Measurements from ENCODE around the gene PCDHB14.
"Not testable (repeated sequence)": the region's sequence is repeated elsewhere in the genome, so short reads cannot be mapped to it uniquely, and the experiment has no call there.

Gene PCDHB14

GRCh38 chr5:141223112-141223783, at the start of gene PCDHB14:
PCDHB14 (plus strand) TSS chr5:141223343; CDS start chr5:141223506, 163 bp downstream.
- no peak for DNase-seq

- DNase-seq, result not testable (repeated sequence)
These were observed 48.6 kb upstream of the PCDHB14 start for GRCh38 chr5:141174291-141175104.

- DNase-seq, result no peak
These were observed 47.2 kb upstream of the PCDHB14 start for GRCh38 chr5:141175933-141176332.

GRCh38 chr5:141177577-141178191, 45.5 kb upstream of the PCDHB14 start, which contains the start of gene PCDHB8:
PCDHB8 (plus strand) TSS chr5:141177790; CDS start chr5:141178035, 245 bp downstream.
- DNase-seq, result not testable (repeated sequence)

DNA sequence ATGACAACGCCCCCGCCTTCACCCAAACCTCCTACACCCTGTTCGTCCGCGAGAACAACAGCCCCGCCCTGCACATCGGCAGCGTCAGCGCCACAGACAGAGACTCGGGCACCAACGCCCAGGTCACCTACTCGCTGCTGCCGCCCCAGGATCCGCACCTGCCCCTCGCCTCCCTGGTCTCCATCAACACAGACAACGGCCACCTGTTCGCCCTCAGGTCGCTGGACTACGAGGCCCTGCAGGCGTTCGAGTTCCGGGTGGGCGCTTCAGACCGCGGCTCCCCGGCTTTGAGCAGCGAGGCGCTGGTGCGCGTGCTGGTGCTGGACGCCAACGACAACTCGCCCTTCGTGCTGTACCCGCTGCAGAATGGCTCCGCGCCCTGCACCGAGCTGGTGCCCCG, 43.8 kb upstream of the PCDHB14 start:
- DNase-seq, result not testable (repeated sequence)

DNA sequence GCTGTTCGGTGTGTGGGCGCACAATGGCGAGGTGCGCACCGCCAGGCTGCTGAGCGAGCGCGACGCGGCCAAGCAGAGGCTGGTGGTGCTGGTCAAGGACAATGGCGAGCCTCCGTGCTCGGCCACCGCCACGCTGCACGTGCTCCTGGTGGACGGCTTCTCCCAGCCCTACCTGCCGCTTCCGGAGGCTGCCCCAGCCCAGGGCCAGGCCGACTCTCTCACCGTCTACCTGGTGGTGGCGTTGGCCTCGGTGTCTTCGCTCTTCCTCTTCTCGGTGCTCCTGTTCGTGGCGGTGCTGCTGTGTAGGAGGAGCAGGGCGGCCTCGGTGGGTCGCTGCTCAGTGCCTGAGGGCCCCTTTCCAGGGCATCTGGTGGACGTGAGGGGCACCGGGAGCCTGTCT, 43.3 kb upstream of the PCDHB14 start:
- not testable (repeated sequence) for DNase-seq

DNA sequence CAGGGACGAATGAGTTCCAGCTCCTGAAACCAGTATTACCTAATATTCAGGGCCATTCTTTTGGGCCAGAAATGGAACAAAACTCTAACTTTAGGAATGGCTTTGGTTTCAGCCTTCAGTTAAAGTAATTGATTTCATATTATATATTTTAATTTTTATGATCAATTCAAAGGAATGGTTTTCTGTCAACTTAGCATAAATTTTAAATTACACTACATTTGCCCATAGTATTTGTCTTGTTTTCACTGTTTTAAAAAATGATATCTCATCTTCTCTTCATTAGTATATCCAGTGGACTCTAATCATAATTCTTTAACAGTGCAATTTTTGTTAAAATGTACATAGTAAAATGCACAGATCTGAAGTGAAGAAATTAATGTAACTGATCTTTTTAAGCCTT, 42.8 kb upstream of the PCDHB14 start:
- DNase-seq, result no peak

DNA sequence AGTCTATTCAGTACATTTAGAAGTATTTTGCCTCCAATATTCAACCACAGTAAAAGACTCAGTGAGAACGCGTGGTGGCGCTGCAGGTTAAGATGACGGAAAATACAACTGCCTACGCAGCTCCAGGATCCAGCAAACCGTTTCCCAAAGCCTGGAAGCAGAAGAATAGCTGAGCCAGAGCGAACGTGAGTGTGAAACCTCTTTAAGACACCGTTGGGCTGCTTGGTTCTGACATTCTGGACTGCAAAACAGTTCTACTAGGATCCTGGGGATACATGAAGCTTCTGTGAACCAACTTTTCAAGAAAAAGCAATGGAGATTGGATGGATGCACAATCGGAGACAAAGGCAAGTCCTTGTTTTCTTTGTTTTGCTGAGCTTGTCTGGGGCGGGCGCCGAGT, 40.9 kb upstream of the PCDHB14 start, which contains the start of gene PCDHB16:
Gene PCDHB16 (plus strand): TSS at position 140 of the 400 bp plus-strand sequence. CDS start 173 bp downstream, at position 313.
- no peak for DNase-seq

- not testable (repeated sequence) for DNase-seq
These were observed 38.9 kb upstream of the PCDHB14 start for GRCh38 chr5:141184117-141184855.

DNA sequence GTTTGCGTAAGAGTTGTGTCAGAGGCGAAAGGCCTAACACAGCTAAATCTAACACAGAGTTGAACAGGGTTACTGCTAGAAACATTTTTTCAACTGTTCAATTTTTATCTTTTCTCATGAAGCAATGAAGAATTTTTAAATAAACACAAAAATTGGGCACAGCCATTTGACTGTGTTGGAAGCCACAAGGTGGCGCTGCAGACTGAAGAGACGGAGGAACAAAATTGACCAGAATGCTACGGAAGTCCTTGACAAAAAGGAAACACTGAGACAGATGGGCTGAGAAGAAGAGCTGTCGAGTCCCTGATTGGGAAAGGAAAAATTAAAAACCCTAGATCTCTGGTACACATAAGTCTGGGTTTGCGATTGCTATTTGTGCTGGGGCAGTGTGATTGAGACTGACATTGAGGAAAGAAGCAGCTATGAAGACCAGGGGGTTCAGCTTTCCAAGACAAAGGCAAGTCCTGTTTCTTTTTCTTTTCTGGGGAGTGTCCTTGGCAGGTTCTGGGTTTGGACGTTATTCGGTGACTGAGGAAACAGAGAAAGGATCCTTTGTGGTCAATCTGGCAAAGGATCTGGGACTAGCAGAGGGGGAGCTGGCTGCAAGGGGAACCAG, 36.1 kb upstream of the PCDHB14 start, which contains the start of gene PCDHB9:
Gene PCDHB9 (plus strand): TSS at position 265 of the 616 bp plus-strand sequence. CDS start 158 bp downstream, at position 423.
- DNase-seq, result no peak

GRCh38 chr5:141188682-141189081, 34.5 kb upstream of the PCDHB14 start:
- DNase-seq, result not testable (repeated sequence)

GRCh38 chr5:141189131-141189530, 34.0 kb upstream of the PCDHB14 start:
- DNase-seq, result not testable (repeated sequence)

DNA sequence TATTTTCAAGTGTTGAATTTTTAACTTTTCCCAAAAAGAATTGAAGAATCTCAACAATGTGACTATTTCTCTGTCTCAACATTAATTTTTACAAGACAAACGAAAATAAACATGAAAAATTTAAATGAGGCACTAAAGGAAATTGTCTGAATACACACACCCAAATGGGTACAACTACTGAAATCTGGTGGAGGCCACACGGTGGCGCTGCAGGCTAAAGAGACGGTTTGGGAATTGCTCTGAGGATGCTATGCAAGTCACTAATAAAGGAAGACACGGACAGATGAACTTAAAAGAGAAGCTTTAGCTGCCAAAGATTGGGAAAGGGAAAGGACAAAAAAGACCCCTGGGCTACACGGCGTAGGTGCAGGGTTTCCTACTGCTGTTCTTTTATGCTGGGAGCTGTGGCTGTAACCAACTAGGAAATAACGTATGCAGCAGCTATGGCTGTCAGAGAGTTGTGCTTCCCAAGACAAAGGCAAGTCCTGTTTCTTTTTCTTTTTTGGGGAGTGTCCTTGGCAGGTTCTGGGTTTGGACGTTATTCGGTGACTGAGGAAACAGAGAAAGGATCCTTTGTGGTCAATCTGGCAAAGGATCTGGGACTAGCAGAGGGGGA, 30.9 kb upstream of the PCDHB14 start, which contains the start of gene PCDHB10:
Gene PCDHB10 (plus strand): TSS at position 244 of the 616 bp plus-strand sequence. CDS start 200 bp downstream, at position 444.
- no peak for DNase-seq

DNA sequence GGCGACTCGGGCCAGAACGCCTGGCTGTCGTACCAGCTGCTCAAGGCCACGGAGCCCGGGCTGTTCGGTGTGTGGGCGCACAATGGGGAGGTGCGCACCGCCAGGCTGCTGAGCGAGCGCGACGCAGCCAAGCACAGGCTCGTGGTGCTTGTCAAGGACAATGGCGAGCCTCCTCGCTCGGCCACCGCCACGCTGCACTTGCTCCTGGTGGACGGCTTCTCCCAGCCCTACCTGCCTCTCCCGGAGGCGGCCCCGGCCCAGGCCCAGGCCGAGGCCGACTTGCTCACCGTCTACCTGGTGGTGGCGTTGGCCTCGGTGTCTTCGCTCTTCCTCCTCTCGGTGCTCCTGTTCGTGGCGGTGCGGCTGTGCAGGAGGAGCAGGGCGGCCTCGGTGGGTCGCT, 28.8 kb upstream of the PCDHB14 start:
- DNase-seq, result not testable (repeated sequence)

DNA sequence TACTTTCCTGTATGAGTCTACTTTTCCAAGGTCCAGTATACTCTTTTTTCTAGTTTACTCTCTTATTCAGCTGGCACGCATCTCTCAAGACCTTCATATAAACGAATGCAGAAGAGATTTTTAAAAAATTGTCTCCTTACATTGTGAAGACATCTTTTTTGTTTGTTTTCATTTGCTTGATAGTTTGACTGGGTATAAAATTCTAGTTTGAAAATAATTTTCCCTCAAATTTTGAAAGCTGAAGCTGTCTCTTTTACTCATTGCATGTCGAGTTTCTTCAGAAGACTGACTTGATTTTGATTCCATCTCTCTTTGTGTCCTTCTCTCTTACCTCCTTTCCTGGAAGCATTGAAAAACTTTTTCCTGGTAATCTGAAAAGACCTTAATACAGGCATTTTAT, 26.8 kb upstream of the PCDHB14 start:
- DNase-seq, result no peak

DNA sequence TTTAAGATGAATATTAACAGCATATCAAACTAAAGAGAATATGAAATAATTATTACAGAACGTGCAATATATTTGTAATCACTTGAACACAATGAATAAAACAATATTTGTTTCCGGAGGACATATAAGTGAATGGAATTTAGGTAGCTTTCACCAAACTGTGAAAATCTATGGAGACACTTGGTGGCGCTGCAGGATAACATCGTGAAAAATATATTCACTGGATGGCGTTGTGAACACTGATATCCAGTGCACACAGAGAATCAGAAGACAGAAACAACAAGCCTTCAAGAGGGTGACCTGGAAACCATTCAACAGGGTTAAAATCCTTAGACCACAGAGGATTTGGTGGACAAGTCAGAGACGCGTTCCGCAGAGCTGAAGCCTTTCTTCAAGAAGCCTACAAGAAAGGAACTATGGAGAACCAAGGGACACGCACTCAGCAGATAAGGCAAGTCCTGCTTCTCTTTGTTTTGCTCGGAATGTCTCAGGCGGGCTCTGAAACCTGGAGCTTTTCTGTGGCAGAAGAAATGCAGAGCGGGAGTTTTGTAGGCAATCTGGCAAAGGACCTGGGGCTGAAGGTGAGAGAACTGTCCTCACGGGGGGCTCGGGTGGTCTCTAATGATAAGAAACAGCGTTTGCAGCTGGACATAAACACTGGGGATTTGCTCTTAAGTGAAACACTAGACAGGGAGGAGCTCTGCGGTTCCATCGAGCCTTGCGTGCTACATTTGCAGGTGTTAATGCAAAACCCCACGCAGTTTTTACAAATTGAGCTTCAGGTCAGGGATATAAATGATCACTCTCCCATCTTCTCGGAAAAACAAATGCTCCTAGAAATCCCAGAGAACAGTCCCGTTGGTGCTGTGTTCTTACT, 23.5 kb upstream of the PCDHB14 start, which contains the start of gene PCDHB11:
Gene PCDHB11 (plus strand): TSS at position 269 of the 877 bp plus-strand sequence. CDS start 148 bp downstream, at position 417.
- no peak for DNase-seq

- DNase-seq, result not testable (repeated sequence)
These were observed 22.0 kb upstream of the PCDHB14 start for GRCh38 chr5:141201126-141201525.

GRCh38 chr5:141201646-141202045, 21.5 kb upstream of the PCDHB14 start:
- not testable (repeated sequence) for DNase-seq

- DNase-seq, result no peak
These were observed 14.7 kb upstream of the PCDHB14 start, which contains the start of gene PCDHB12 for GRCh38 chr5:141208478-141208877. PCDHB12 (plus strand) TSS chr5:141208719; CDS start chr5:141208908, 189 bp downstream.

DNA sequence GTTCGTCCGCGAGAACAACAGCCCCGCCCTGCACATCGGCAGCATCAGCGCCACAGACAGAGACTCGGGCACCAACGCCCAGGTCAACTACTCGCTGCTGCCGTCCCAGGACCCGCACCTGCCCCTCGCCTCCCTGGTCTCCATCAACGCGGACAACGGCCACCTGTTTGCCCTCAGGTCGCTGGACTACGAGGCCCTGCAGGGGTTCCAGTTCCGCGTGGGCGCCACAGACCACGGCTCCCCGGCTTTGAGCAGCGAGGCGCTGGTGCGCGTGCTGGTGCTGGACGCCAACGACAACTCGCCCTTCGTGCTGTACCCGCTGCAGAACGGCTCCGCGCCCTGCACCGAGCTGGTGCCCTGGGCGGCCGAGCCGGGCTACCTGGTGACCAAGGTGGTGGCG, 12.9 kb upstream of the PCDHB14 start:
- not testable (repeated sequence) for DNase-seq

Data from activated naive CD4-positive, alpha-beta T cell treated with anti-CD3 and anti-CD28 coated beads, Interleukin-2, amount 50 U/mL, for 16 hours (primary cell).